HG02870 (cell line): ENCODE measurements around the gene MUS81.

Source experiments
- ATAC-seq: cut with Tn5 transposase; IDR thresholded peaks from one replicate; pipeline ENCODE4 v1.9.1; 2021; ENCODE audit warnings: mild to moderate bottlenecking, moderate library complexity; ENCODE audit not compliant: unreplicated experiment

Gene MUS81

DNA sequence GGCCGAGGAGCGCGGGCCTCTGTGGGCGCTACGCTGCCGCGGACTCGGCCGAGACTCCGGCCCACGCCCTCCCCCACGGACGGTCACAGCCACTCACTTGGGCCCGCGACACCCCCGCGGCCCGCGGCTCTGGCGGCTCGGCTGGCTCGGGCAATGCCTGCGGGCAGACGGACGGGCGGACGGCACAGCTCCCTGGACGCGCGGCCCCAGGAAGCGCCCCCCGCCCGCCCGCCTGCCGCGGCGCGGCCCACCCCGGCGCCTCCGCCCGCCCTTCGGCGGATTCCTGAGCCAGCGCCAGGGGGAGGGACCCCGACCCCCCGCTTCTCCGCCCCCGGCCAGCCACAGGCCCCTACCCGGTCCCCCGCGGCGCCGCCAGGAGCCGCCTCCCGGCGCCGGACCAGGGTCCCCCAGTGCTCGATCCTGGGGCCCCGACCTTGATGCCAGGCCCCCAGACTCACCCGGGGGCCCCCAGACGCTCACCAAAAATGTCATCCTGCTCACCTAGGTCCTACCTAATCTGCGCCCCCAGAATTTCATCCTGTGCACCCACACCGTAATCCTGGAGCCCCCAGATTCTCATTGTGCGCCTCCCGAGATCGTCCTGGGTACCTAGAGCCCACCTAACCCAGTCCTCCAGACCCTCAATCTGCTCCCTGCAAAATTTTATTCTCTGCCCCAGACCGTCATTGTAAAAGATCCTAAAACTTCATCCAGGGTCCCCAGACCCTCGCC is 12.5 kb downstream of the MUS81 start, which contains the start of gene EFEMP2:
Gene EFEMP2 (minus strand): TSS at position 215 of the 732 bp plus-strand sequence. CDS start 446 bp downstream, outside the sequence.
- no peak for ATAC-seq

DNA sequence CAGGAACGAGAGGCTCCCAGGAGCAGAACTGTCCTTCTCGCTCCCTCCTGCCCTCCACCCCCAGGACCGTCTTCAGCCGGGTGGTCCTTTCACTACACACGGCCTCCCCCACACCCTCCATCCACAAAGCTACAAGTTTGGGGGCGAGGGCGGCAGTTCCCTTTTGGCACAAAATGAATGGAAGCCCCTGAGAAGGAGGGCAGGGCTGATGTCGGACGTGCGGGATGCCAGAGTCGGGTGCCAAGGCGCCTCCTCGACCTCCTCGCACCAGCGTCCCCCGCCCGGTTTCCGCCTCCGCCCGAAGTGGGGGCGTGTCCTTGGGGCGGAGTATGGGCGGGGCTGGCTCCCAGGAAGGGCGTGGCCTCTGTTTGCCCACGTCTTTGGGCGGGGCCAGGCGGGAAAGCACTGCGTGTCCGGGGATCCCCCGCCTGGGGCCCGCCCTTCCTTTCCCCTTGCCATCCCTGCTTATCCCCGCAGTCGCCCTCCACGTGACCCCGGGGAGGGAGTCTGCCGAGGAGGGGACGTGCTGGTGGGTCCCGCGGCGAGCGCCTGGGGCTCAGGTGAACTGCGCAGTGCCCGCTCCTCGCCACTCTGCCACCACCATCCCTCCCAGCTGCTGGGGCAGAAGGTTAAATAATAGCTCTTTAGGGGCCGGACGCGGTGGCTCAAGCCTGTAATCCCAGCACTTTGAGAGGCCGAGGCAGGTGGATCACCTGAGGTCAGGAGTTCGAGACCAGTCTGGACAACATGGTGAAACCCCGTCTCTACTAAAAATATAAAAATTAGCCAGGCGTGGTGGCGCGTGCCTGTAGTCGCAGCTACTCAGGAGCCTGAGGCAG is 13.3 kb downstream of the MUS81 start:
- ATAC-seq = peak; percentile 80

DNA sequence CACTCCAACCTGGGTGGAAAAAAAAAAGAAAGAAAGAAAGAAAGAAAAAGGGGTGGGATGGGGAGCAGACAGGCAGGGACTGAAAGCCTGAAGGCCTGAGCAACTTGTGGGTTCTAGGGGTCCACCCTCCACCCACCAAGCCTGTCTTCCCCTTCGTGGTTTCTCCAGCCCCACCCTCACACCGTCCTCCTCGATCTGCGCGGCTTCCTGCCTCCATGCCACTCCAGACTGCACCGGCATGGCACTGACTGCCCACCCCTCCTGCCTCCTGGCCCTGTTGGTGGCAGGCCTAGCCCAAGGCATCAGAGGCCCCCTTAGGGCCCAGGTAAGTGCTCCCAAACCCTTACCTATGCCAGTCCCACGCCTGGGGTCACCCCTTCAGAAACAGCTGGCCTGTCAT is 19.4 kb downstream of the MUS81 start, which contains the start of gene CTSW:
Gene CTSW (plus strand): TSS at position 221 of the 400 bp plus-strand sequence. CDS start 18 bp downstream, at position 239.
- ATAC-seq = no peak

DNA sequence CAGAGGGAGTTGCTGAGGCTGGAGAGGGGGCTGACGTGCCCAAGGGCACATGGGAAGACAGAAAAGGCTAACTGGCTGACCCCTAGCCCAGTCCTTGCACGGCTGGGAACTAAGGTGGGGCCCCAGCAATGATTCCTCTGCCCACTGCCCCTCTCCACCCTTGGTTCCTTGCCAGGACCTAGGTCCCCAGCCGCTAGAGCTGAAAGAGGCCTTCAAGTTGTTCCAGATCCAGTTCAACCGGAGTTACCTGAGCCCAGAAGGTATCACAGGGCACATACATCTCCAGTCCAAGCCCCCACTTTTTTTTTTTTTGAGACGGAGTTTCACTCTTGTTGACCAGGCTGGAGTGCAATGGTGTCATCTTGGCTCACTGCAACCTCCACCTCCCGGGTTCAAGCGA is 19.8 kb downstream of the MUS81 start:
- no peak for ATAC-seq

DNA sequence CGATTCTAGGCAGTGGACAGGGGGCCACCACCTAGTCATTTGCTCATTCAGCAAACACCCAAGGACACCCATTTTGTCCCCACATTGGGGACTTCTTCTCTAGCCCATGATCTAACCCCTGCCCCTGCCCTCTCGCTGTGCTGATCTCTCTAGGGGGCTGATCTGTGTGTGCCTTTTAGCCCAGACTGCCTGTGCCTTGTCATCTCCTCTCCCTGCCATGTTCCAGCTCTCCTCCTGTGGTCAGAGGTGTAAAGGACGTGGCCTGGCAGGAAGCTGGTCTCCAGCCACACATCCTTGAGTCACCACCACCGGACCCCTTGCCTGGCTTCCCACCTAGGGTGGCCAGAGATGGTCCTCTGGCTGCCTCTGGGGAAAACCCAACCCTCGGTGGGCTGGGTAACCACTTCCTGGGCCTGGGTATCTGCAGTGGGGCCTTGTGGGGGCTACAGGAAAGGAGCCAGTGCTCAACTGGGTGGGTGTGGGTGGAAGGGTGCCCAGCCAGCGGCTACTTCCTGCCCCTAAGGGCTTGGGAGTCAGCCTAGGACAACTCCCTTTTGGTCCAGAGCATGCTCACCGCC is 20.7 kb downstream of the MUS81 start:
- no peak for ATAC-seq

DNA sequence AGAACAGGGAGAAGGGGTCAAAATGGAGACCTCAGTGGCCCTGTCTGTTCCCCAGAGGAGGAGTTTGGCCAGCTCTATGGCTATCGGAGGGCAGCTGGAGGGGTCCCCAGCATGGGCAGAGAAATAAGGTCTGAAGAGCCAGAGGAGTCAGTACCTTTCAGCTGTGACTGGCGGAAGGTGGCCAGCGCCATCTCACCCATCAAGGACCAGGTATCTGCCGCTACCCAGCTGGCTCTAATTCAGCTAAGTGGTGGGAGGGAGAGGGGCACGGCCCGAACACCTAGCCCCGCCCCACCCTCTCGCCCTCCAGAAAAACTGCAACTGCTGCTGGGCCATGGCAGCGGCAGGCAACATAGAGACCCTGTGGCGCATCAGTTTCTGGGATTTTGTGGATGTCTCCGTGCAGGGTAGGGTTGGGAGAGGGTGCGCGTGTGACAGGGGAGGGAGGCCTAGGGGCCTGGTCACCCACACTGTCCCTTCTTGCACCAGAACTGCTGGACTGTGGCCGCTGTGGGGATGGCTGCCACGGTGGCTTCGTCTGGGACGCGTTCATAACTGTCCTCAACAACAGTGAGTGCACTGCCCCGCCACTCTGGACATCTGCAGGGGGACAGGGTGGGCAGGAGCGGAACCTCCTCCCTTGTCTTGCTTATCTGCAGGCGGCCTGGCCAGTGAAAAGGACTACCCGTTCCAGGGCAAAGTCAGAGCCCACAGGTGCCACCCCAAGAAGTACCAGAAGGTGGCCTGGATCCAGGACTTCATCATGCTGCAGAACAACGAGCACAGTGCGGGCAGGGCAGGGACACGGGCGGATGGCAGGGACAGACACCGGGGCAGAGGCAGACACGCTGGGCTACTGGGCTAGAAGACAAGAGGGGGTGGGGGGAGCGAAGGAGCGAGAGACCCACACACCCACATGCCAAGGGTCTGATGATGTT is 22.2 kb downstream of the MUS81 start:
- no peak for ATAC-seq

DNA sequence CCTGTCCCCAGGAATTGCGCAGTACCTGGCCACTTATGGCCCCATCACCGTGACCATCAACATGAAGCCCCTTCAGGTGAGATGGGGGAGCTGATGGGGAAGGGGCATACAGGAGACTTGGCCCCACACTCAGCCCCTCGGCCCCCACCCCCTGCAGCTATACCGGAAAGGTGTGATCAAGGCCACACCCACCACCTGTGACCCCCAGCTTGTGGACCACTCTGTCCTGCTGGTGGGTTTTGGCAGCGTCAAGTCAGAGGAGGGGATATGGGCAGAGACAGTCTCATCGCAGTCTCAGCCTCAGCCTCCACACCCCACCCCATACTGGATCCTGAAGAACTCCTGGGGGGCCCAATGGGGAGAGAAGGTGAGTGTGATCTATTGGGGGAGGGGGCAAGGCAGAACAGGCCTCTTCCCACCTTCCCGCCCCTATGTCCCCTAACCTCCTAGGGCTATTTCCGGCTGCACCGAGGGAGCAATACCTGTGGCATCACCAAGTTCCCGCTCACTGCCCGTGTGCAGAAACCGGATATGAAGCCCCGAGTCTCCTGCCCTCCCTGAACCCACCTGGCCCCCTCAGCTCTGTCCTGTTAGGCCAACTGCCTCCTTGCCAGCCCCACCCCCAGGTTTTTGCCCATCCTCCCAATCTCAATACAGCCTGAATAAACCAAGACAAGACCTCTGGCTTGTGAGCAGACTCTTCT is 23.0 kb downstream of the MUS81 start:
- ATAC-seq = no peak

DNA sequence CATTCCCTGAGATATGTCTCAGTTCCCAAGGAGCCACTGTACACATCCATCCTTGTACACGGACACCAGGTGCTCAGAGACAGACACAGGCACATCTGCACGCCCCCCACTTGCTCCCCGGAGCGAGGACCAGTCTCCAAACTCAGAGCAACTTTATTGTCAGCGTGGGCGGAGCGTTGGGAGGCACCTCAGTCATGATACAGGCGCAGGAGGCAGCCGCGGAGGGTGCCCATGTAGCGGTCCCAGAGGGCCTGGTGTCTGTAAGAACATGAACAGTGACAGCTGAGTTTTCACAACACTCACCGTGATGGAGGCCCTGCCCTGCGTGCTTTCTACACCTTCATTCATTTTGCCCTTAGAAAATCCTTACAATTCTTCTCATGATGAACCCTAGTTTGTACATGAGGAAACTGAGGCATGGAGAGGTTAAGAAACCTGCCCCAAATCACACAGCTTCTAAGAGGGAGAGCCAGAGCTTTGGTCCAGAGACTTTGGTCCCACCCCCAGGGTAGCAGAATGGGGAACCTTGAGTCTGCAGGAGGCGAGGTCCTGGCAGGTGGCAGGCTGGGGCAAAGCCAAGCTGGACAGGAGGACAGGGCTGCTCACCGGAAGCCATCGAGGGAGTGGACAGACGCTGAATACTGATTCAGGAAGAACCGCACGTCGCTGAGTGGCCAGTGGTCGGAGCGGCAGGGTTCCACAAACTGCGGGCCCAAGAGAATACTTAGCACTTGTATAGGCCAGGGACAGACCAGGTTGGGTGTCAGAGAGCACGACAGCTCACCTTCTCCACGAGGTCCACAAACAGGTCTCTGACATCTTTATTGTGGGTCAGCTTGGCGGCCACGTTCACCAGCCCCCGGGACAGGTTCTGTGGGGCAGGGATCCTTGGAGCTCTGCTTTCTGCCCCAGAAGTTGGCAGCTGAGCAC is 23.8 kb downstream of the MUS81 start:
- no peak for ATAC-seq

DNA sequence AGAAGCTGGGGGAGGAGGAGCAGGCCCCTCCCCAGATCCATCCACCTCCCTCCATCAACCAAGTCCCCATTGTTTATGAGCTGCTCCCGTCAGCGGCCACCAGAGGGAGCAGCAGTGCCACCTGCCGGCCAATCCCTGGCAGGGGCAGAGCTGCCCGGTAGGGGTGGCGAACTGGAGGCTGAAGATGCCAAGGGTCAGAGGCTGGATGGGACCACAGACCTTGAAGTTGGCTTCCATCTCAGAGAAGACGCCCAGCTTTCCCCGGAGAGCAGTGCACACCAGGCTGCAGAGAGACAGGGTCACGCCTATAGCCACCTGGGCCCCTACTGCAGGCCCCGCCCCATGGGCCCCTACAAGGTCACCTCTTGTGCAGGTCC is 24.5 kb downstream of the MUS81 start:
- no peak for ATAC-seq

DNA sequence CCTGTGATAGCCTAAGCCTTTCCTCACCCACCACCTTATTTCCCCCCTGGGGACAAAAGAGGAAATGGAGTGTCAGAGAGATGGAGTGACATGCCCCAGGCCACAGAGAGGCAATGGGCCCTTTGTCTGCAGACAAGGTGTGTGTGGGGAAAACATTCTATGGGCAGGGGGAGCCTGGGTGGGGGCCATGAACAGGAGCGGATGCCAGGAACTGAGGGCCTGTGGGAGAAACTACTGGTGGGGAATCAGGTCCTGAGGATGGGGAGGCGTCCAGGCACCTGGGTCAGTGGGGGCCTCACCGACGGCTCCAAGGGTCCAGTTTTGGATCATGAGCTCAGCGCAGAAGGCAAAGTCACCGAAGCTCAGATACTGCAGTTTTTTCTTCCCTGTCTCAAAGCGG is 25.0 kb downstream of the MUS81 start:
- no peak for ATAC-seq

DNA sequence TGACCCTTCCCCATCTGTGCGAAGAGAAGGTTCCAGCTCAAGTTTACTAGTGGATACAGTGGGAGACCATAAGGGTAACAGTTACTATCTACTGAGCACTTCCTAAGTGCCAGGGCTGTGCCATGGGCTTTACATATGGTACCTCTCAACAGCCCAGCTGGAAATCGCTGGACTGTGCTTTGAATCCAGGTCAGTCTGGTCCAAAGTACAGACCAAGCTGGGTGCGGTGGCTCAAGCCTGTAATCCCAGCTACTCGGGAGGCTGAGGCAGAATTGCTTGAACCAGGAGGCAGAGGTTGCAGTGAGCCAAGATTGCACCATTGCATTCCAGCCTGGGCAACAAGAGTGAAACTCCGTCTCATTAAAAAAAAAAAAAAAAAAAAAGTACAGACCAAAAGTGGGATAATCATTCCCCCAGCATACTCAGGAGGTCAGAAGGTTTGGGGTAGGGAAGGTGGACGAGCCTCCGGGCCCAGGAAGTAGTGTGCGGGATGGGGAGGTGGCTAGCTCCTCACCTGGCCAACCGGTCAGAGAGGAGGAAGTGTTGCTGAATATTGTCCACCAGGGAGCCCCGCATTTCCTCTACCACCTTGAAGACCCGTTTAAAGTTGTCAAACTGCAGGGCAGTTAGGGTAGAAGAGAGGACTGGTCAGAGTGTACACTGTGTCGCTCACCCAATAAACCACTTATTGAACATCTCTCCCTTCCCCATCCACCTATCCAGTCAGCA is 25.7 kb downstream of the MUS81 start:
- ATAC-seq = no peak

DNA sequence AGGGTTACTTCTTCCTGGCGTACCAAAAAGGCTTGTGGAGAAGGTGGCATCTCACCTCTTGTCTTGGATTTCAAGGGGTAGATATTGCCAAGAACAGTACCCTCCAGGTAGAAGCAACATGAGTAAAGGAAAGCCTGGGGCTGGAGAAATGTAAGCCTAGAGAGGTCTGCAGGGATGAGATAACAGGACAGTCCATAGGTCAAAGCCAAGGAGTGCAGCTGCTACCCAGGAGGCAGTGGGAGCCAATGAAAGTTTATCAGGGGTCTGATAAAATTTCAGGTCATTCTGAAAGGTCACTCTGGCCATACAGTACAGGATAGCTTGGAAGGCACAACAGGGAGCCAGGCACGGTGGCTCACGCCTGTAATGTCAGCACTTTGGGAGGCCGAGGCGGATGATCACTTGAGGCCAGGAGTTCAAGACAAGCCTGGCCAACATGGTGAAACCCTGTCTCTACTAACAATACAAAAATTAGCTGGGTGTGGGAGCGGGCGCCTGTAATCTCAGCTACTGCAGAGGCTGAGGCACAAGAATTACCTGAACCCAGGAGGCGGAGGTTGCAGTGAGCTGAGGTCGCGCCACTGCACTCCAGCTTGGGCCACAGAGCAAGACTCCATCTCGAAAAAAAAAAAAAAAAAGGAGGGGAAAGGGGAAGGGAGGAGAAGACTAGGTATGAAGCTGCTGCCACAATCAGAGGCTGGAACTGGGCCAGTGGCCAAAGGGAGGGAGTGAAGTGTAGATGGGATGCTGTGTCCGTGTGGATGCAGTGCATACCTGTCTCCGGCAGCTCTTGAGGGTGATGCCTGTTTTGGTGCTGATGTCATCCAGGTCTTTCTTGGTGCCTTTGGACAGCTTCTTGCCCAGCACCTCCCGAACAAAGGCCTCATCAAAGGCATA is 26.8 kb downstream of the MUS81 start:
- ATAC-seq = no peak

DNA sequence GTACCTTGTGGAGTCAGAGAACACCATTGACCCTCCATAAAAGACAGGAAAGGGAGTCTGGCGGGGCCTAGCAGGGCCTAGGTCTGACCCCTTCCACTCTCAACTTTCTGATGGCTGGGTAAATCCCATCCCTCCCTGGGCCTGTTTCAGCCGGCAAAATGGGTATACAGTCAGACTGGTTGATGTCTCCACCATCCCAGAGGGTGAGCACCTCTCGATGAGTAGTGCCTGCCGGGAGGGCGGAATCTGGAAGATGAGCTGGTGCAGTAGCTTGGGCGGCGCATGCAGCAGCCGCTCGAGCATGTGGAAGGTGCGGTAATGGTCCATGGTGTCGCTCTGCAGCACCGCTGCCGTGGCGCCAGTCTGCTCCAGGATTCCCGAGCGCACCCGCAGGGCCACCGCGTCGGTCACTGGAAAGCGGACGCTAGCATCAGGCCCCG is 27.5 kb downstream of the MUS81 start:
- ATAC-seq = no peak

DNA sequence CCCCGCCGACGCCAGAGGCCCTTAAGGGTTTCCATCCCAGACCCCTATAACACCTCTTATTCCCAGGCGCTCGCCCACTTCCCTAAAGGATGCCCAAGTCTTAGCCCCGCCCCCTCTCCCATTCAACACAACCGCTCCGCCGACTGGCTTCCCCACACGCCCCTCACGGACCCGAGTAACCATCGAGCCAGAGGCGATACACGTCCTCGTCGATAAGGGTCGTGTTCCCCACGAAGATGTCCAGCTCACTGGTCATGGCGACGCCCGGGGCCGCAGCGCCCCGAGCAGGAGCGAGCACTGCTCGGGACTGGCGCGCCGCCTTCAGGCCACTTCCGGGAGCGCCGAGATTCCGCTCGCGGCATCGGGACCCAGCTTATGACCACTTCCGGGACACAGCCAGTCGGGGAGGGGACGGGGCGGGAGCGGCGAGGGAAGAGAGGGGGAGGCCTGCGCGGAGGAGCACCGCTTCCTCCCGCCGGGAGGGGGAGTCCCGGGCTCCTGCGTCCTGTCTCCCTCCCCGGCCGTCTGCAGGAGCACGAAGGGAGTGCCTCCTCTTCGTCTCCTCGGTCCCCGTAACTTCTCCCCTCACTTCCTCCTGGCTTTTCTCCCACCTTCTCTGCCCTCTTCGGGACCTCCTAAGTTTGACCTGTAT is 28.1 kb downstream of the MUS81 start, which contains the start of gene FIBP:
Gene FIBP (minus strand): TSS at position 309 of the 652 bp plus-strand sequence. CDS start 53 bp downstream, at position 256.
- peak; percentile 41 for ATAC-seq

DNA sequence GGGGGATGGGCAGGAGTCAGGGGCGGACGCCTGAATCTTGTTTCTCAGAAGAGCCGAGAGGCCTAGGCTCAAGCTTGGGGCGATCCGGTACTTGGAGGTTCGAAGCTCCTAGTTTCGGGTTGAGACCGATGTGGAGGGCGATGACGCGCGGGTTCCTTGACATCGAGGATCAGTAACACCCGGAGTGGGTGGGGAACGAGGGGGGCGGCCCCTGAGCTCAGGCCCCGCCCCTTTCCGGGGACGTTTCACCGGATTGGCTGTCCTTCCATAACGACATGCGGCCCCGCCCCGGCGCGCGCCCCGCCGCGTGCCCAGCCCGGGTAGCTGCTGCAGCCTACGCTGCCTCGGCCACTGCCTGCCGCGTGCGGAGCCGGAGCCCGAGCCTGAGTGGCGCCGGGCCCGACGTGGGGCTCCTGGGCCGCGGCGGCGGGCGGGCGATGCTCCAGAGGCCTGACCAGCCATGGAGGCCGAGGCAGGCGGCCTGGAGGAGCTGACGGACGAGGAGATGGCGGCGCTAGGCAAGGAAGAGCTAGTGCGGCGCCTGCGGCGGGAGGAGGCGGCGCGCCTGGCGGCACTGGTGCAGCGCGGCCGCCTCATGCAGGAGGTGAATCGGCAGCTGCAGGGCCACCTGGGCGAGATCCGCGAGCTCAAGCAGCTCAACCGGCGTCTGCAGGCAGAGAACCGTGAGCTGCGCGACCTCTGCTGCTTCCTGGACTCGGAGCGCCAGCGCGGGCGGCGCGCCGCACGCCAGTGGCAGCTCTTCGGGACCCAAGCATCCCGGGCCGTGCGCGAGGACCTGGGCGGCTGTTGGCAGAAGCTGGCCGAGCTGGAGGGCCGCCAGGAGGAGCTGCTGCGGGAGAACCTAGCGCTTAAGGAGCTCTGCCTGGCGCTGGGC is 30.3 kb downstream of the MUS81 start, which contains the start of gene CCDC85B:
Gene CCDC85B (plus strand): TSS at position 350 of the 895 bp plus-strand sequence. CDS start 111 bp downstream, at position 461.
- ATAC-seq = peak; percentile 51
